ENCODE measurements around the gene CYP2U1.
"Not testable (repeated sequence)": the region's sequence is repeated elsewhere in the genome, so short reads cannot be mapped to it uniquely, and the experiment has no call there.

Gene CYP2U1

GRCh38 chr4:107966903-107967302 is 35.6 kb downstream of the CYP2U1 start:
- H3K4me3 ChIP-seq (ENCODE audit: control insufficient read depth, low read depth, low read length), result no peak overlapping the region
- no peak for DNase-seq (ENCODE audit: low read depth)
- no peak for TF ChIP-seq CTCF (IDR thresholded peaks at IDR 0.05; ENCODE audit: control insufficient read depth, insufficient read depth, low read depth, low read length, missing control alignments)

- not testable (repeated sequence) for DNase-seq (ENCODE audit: low read depth); H3K4me3 ChIP-seq (ENCODE audit: control insufficient read depth, low read depth, low read length)
These were observed 36.2 kb downstream of the CYP2U1 start for GRCh38 chr4:107967519-107967918.

- not testable (repeated sequence) for H3K4me3 ChIP-seq (ENCODE audit: control insufficient read depth, low read depth, low read length)
These were observed 36.6 kb downstream of the CYP2U1 start for GRCh38 chr4:107967921-107968320.

GRCh38 chr4:107970063-107970798 is 38.9 kb downstream of the CYP2U1 start:
- no peak overlapping the region for H3K4me3 ChIP-seq (ENCODE audit: control insufficient read depth, low read depth, low read length)
- no peak for DNase-seq (ENCODE audit: low read depth)
- TF ChIP-seq CTCF (IDR thresholded peaks at IDR 0.05; ENCODE audit: control insufficient read depth, insufficient read depth, low read depth, low read length, missing control alignments), result no peak

More at GRCh38 chr4:107967921-107968320, 36.6 kb downstream of the CYP2U1 start:
- not testable (repeated sequence) for DNase-seq (ENCODE audit: low read depth)

- no peak for DNase-seq (ENCODE audit: low read depth)
- no peak for TF ChIP-seq CTCF (IDR thresholded peaks at IDR 0.05; ENCODE audit: control insufficient read depth, insufficient read depth, low read depth, low read length, missing control alignments)
These were observed 41.3 kb downstream of the CYP2U1 start for GRCh38 chr4:107972605-107973004.

GRCh38 chr4:107974523-107974922 is 43.2 kb downstream of the CYP2U1 start:
- TF ChIP-seq CTCF (IDR thresholded peaks at IDR 0.05; ENCODE audit: control insufficient read depth, insufficient read depth, low read depth, low read length, missing control alignments), result no peak
- DNase-seq (ENCODE audit: low read depth), result no peak
- H3K4me3 ChIP-seq (ENCODE audit: control insufficient read depth, low read depth, low read length), result no peak overlapping the region

More at GRCh38 chr4:107972605-107973004, 41.3 kb downstream of the CYP2U1 start:
- no peak overlapping the region for H3K4me3 ChIP-seq (ENCODE audit: control insufficient read depth, low read depth, low read length)

- H3K4me3 ChIP-seq (ENCODE audit: control insufficient read depth, low read depth, low read length), result no peak overlapping the region
- DNase-seq (ENCODE audit: low read depth), result no peak
- TF ChIP-seq CTCF (IDR thresholded peaks at IDR 0.05; ENCODE audit: control insufficient read depth, insufficient read depth, low read depth, low read length, missing control alignments), result no peak
These were observed 46.1 kb downstream of the CYP2U1 start for GRCh38 chr4:107977482-107977881.

Data from AG09309 (cell line).